Lung (tissue), 12 donors: Measurements from ENCODE around the gene GLCE. TPM values are rescaled to one million over a fixed set of nuclear protein-coding genes. Genes with fewer than 3 reads are reported as not detected.

Experiments used
- ATAC-seq: fragments of 200-7000 bp; cut with Tn5 transposase; one replicate; pipeline ENCODE4 v1.9.1; 2020; ENCODE audit warnings: moderate number of reproducible peaks; ENCODE audit not compliant: insufficient read depth, low FRiP score
- DNase-seq, 3 donors: peaks; one replicate each; pipeline ENCODE4 v3.0.0-alpha.2; 2013 to 2017
- H3K27ac ChIP-seq, 2 donors: one replicate each; pipeline ENCODE4 v1.5.1; 2013; ENCODE audit warnings: mild to moderate bottlenecking in 2 of 2, moderate library complexity in 2 of 2, control low read depth in 1 of 2, inconsistent platforms in 1 of 2, low read depth in 1 of 2, low read length in 1 of 2
- H3K27me3 ChIP-seq, 3 donors: one replicate each; pipeline ENCODE4 v1.5.1; 2013; ENCODE audit warnings: low read length in 2 of 3; ENCODE audit not compliant: control insufficient read depth in 3 of 3, insufficient read depth in 3 of 3
- H3K36me3 ChIP-seq, 4 donors: one replicate each; pipeline ENCODE4 v1.5.1; 2013; ENCODE audit warnings: low read length in 4 of 4, mild to moderate bottlenecking in 1 of 4, moderate library complexity in 1 of 4; ENCODE audit not compliant: control insufficient read depth in 4 of 4, insufficient read depth in 4 of 4
- H3K4me1 ChIP-seq, 5 donors: one replicate each; pipeline ENCODE4 v1.5.1; 2013; ENCODE audit warnings: low read length in 5 of 5, mild to moderate bottlenecking in 2 of 5, moderate library complexity in 1 of 5; ENCODE audit not compliant: control insufficient read depth in 5 of 5, insufficient read depth in 5 of 5
- H3K4me3 ChIP-seq: one replicate; pipeline ENCODE4 v1.5.1; 2013; ENCODE audit warnings: mild to moderate bottlenecking, control low read depth, moderate library complexity
- H3K9ac ChIP-seq, 2 donors: one replicate each; pipeline ENCODE4 v1.5.1; 2013; ENCODE audit warnings: low read length in 2 of 2, control low read depth in 1 of 2; ENCODE audit not compliant: insufficient read depth in 1 of 2
- H3K9me3 ChIP-seq, 4 donors: one replicate each; pipeline ENCODE4 v1.5.1; 2013; ENCODE audit warnings: low read length in 3 of 4, mild to moderate bottlenecking in 1 of 4, moderate library complexity in 1 of 4; ENCODE audit not compliant: control insufficient read depth in 4 of 4, insufficient read depth in 3 of 4
- CTCF ChIP-seq: IDR thresholded peaks from 2 replicates; pipeline ENCODE4 v1.5.1; 2012; ENCODE audit warnings: mild to moderate bottlenecking; ENCODE audit errors: control extremely low read depth, extremely low read depth
- WGBS, 2 donors: extraction: QIAGEN DNeasy Blood & Tissue Kit; methylation state at CpG; one replicate each; pipeline ENCODE4 v1.1.7; 2013; 5-methylcytosine and 5-hydroxymethylcytosine counted together
- polyA plus RNA-seq, 2 donors: library from polyadenylated mRNA; stranded (reverse); fragments of 200-250 nt; gene quantifications; one replicate each; pipeline ENCODE4 v1.2.1, GENCODE V29; 2013
- total RNA-seq, 2 donors: library from RNA; depleted of rRNA in 1 of 2; stranded (reverse); fragments of >200 nt in 1 of 2; gene quantifications; one replicate each; pipeline ENCODE4 v1.2.1, GENCODE V29; 2014 to 2021
- donor health status: control.
- donor health status: control.
- donor health status: Bipolar disorder and iron deficiency.
- donor health status: healthy.
- donor health status: DM: yes; HTN: yes; CAD: no.

Gene GLCE
- total and polyA plus RNA-seq, 4 donors, result 13.5 to 76.7 (median 17.9) TPM

GRCh38 chr15:69128667-69129311 lies 31.6 kb upstream of the GLCE start:
- Histone ChIP-seq H3K27ac (peak overlapping the region in 1 of 2 donors; percentile 83), H3K27me3 (no peaks in the 10 kb centered on the region), H3K4me3 (no peak overlapping the region), H3K9me3 (no peaks in the 10 kb centered on the region), H3K4me1 (peaks cover 0 to 29% (median 13%) of the 10 kb centered on the region in 5 donors), H3K9ac (no peak overlapping the region), H3K36me3 (no peaks in the 10 kb centered on the region)
- DNase-seq, result peak in 2 of 3 donors; percentile 31 to 38
- ATAC-seq, result peak; percentile 57
- WGBS, 2 donors, result 71 to 88% methylated on average over 2 of the region's 2 CpGs
- no peak for TF ChIP-seq CTCF

GRCh38 chr15:69131362-69132220 lies 28.8 kb upstream of the GLCE start:
- ATAC-seq, result peak; percentile 34
- no peaks in the 10 kb centered on the region for H3K27me3 ChIP-seq
- 67 to 74% methylated on average over 7 of the region's 7 CpGs for WGBS, 2 donors
- DNase-seq, result no peak
- peaks cover 0 to 12% (median 4%) of the 10 kb centered on the region in 5 donors for H3K4me1 ChIP-seq
- H3K4me3 ChIP-seq, result no peak overlapping the region
- H3K9ac ChIP-seq, result no peak overlapping the region
- H3K27ac ChIP-seq, result no peak overlapping the region
- TF ChIP-seq CTCF, result no peak
- no peaks in the 10 kb centered on the region for H3K9me3 ChIP-seq
- H3K36me3 ChIP-seq, result no peaks in the 10 kb centered on the region

GRCh38 chr15:69132430-69132829 lies 28.0 kb upstream of the GLCE start:
- H3K4me3 ChIP-seq, result no peak overlapping the region
- H3K27ac ChIP-seq, result no peak overlapping the region
- TF ChIP-seq CTCF, result no peak
- no peak for DNase-seq
- no peak overlapping the region for H3K9ac ChIP-seq
- no peak for ATAC-seq
- H3K27me3 ChIP-seq, result no peaks in the 10 kb centered on the region
- H3K9me3 ChIP-seq, result no peaks in the 10 kb centered on the region
- H3K36me3 ChIP-seq, result no peaks in the 10 kb centered on the region
- H3K4me1 ChIP-seq, result peaks cover 0 to 5% (median 2%) of the 10 kb centered on the region in 5 donors
- WGBS, 2 donors, result 95 to 97% methylated on average over 4 of the region's 4 CpGs
